SK-N-DZ (cell line): ENCODE results near the gene TBC1D5.
A peak's percentile ranks its signal among the peaks of the same experiment; 100 is the strongest.
"Not testable (repeated sequence)": the region's sequence is repeated elsewhere in the genome, so short reads cannot be mapped to it uniquely, and the experiment has no call there.

Experiments used
- DNase-seq: peaks from one replicate; pipeline ENCODE4 v3.0.0-alpha.2; 2015; ENCODE audit warnings: low spot score

The TBC1D5 gene

DNA sequence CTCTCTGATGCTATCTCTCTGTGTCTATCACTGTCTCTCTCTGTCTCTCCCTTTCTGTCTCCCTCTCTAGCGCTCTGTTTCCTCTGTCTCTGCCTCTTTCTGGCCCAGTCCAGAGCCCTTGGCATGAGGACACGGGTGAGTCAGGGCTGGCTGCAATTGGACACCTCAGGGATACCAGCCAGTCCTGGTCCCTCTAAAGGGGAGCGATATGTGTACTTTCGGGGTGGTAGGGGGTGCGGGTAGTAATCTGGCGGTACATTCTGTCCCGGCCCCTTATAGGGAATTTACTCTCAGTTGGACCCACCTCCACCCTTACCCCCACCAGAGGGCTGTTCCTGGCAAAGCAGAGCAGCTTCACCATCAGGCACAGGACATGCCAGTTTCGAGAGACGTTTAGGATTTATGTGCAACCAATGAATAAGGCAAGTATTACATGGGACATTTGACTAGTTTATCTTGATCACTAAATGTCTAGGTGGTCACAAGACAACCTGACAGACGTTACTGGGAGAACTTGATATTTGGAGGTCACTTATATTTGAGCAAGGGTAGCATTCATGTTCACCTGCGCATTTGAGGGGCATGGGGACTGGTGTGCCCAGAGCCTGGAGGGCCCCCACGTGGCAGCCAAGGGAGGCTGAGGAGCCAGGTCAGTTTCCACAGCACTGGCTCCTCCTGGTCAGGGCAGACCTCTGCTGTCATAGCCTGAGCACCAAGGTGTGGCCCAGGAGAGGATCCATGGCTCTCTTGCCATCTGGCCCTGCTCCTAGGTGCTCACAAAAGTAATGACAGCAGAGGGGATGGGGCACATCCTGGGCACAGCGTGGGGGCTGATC is 601.5 kb downstream of the TBC1D5 start:
- no peak for DNase-seq

- DNase-seq: no peak
These were observed 604.0 kb downstream of the TBC1D5 start for GRCh38 chr3:17138246-17139039.

DNA sequence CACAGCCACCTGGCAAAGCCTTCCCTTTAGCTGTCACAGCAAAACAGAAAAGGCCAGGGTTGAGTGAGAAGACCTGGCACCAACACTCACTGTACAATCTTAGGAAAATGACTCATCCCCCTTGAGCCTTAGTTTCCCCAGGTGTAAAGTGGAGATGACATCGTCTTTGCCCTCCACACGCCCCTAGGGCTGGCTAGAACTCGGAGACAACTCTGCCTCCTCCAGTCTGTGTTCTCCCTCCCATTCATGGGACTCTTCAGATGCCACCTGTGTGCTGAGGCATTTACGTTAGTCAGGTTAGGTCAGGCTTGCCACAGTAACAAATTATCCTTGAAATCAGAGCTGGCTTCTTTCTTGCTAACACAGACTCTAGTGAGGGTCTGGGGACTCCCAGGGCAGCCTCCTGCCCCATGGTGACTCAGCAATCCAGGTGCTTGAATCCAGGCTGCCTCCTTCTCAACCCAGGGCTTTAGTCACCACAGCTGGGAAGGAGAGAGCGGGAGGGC is 605.1 kb downstream of the TBC1D5 start:
- DNase-seq: no peak

- DNase-seq: peak; percentile 82
These were observed 606.2 kb downstream of the TBC1D5 start for GRCh38 chr3:17136136-17136721.

- no peak for DNase-seq
These were observed 606.7 kb downstream of the TBC1D5 start for GRCh38 chr3:17135696-17136095.

GRCh38 chr3:17133632-17134545 is 608.5 kb downstream of the TBC1D5 start:
- DNase-seq: no peak

- peak; percentile 86 for DNase-seq
These were observed 609.9 kb downstream of the TBC1D5 start for GRCh38 chr3:17132286-17133115.

DNA sequence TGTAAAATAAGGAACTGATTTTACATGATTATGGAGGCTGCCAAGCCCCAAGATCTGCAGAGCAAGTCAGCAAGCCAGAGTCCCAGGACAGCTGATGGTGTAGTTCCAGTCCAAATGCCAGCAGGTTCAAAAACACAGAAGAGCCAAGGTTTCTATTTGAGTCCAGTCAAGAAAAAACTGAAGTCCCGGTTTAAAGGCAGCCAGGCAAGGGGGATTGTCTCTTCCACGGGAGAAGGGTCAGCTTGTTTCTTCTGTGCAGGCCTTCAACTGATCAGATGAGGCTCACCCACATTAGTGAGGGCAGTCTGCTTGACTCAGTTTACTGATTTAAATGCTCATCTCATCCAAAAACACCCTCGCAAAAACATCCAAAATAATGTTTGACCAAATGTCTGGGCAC is 611.5 kb downstream of the TBC1D5 start:
- no peak for DNase-seq

- DNase-seq: no peak
These were observed 612.9 kb downstream of the TBC1D5 start for GRCh38 chr3:17129556-17129955.

DNA sequence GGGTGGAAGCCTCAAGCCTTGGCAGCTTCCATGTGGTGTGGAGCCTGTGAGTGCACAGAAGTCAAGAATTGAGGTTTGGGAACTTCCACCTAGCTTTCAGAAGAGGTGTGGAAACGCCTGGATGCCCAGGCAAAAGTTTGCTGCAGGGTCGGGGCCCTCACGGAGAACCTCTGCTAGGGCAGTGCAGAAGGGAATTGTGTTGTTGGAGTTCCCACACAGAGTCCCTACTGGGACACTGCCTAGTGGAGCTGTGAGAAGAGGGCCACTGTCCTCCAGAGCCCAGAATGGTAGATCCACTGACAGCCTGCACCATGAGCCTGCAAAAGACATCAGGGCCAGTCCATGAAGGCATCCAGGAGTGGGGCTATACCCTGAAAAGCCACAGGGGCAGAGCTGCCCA is 613.8 kb downstream of the TBC1D5 start:
- not testable (repeated sequence) for DNase-seq

DNA sequence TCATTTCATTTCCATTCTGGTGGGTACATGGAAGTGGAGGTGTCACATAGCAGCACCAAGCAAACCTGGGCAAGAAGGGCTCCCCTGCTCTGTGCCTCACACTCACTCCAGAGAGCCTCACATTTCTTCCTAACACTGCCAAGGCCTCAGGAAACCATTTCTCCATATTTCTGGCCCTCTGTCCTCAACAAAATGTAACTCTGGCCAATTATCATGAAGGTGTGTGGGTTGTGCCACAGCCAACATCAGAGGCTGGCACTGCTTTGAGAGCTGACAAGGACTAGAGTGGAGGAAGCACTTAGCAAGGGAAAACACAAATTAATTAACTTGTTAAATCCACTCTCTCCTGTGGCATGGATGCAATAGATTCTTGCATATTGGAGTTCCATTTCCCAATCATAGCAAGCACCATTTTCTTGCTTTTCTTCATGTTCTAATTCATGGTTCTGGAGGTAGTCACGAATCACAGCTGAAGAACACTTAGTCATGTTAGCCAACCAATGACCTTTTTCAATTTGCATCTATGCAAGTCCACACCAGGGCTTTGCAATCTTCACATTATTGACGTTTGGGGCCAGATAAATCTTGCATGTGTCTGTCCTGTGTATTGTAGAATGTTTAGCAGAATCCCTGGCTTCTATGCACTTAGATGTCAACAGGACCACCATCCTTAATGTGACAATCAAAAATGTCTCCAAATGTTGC is 616.5 kb downstream of the TBC1D5 start:
- no peak for DNase-seq

DNA sequence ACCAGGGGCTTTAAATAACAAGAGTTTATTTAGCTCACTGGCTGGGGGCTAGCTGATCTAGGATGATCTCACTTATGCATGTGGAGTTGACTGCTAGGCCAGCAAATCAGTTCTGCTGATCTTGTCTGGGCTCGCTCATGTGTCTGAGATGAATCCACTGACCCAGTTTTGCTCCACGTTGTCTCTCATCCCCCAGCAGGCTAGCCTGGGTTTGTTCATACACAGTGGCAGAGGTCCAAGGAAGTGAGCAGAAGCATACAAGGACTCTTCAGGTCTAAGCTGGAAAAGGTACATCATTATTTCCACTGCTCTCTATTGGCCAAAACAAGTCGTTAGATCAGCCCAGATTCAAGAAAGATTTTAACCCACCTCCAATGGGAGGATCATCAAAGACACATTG is 619.7 kb downstream of the TBC1D5 start:
- DNase-seq: no peak

- no peak for DNase-seq
These were observed 621.1 kb downstream of the TBC1D5 start for GRCh38 chr3:17121336-17121735.

DNA sequence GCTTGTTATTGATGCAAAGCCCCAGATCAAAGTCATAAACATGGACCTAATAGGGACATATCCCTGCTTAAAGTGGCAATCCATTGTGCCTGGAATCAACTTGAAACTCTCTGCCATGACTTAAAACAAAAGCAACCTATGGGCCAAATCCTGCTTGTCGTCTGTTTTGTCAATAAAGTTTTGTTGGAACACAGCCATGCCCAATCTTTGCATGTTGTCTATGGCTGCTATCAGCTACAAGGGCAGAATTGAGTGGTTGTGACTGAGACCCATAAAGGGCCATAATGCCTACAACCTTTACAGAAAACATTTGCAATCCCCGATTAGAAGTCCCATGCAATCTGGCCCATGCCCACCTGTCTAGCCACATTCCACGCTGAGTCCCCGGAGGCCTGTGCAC is 622.3 kb downstream of the TBC1D5 start:
- no peak for DNase-seq

- DNase-seq: peak; percentile 63
These were observed 623.0 kb downstream of the TBC1D5 start for GRCh38 chr3:17119201-17120072.

DNA sequence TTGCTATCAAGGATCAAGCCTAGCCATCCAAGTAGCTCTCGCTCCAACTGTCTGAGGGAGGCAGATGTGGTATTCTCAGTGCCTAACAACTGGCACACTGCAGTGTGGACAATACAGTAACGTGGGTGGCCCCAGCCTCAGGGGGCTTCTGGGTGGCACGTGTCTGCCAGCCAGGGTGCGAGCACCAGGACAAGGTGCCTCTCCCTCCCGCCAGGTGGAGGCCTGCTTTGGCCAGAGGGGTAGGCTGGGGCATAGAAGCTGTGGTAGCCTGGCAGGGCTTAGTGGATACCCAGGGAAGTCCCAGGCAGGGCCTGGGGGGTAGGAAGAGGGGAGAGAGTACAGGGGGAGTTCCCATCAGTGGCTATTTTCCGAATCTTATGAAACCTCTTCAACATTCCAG is 623.7 kb downstream of the TBC1D5 start:
- DNase-seq: no peak

DNA sequence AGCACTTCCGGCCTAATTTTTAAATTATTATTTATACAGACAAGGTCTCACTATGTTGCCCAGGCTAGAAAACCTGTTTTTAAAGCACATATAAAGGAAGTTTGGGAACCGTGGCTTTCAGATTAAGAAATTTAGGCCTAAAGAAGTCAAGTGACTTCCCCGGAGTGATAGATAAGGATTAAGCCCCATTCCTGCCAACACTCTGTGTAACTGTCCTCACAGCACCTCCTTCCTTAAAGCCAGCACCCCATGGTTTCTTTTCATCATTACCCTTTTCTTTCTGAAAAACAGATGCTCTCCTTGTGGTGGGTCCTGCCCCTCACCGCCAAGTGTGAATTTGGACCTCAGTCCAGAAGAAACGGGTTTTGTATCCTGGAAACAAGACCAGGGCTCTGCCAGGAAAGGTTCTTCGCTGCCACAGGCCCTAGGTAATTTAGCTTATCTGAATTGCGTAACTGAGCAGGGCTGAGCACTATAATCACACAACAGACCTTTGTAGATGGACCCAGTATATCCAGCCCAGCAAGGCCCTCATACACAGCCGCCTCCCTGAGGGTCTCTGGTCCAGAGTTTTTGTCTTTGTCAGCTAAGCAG is 626.3 kb downstream of the TBC1D5 start:
- no peak for DNase-seq

DNA sequence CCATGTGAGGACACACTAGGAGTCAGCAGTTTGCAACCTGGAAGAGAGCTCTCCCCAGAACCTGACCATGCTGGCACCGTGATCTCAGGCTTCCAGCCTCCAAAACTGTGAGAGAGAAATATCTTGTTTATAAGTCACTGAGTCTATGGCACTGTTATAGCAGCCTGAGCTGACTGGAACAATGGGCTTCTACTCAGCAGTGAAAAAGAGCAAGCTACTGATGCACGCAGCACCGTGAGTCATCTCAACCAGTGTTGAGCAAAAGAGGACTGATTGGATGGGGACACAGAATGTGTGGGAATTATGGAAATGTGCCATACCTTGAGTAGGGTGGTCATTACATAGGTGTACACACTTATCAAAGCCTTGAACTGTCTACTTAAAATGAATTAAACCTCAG is 627.2 kb downstream of the TBC1D5 start:
- DNase-seq: no peak
